ENCODE data around the gene SSH2. TPM values are rescaled to one million over a fixed set of nuclear protein-coding genes. Genes with fewer than 3 reads are reported as not detected.

SSH2 gene
- polyA plus RNA-seq, 1 donor from 2014 or later, result 16.6 TPM

GRCh38 chr17:29821897-29822296 lies 108.1 kb downstream of the SSH2 start:
- TF ChIP-seq SMC3 (conservative IDR thresholded peaks at IDR 0.05; ENCODE audit: poor library complexity) (no peak), EP300 (conservative IDR thresholded peaks at IDR 0.05; ENCODE audit: poor library complexity, severe bottlenecking) (no peak), RAD21 (conservative IDR thresholded peaks at IDR 0.05) (no peak), TAF1 (IDR thresholded peaks at IDR 0.05; ENCODE audit: low read depth) (no peak), CTCF (IDR thresholded peaks at IDR 0.05; ENCODE audit: poor library complexity, severe bottlenecking) (no peak), REST (IDR thresholded peaks at IDR 0.05; ENCODE audit: borderline replicate concordance) (no peak), EZH2 (IDR thresholded peaks at IDR 0.05; ENCODE audit: borderline replicate concordance, insufficient read depth, low read length, poor library complexity, severe bottlenecking) (no peak), POLR2AphosphoS5 (IDR thresholded peaks at IDR 0.05) (no peak), MXI1 (conservative IDR thresholded peaks at IDR 0.05; ENCODE audit: poor library complexity, severe bottlenecking) (no peak)
- no peak overlapping the region for H2AFZ ChIP-seq (ENCODE audit: low read depth, low read length)
- H3K36me3 ChIP-seq (ENCODE audit: insufficient read depth, low read length), result no peaks in the 10 kb centered on the region
- H3K27me3 ChIP-seq (ENCODE audit: insufficient read depth, low read depth, low read length), result no peaks in the 10 kb centered on the region
- H3F3A ChIP-seq (ENCODE audit: insufficient read depth, low read length, poor library complexity, severe bottlenecking), result no peaks in the 10 kb centered on the region
- no peaks in the 10 kb centered on the region for H3K9me2 ChIP-seq (ENCODE audit: insufficient read depth, low read length)
- H3K79me2 ChIP-seq (replicated peaks; ENCODE audit: insufficient read depth, low read length), result no peaks in the 10 kb centered on the region
- H3K27ac ChIP-seq (ENCODE audit: low read length), result no peak overlapping the region
- no peak overlapping the region for H3K4me2 ChIP-seq (ENCODE audit: low read length)
- H4K20me1 ChIP-seq (ENCODE audit: insufficient read depth), result no peaks in the 10 kb centered on the region
- no peak overlapping the region for H3K9ac ChIP-seq (ENCODE audit: low read length)
- no peak overlapping the region for H3K4me3 ChIP-seq (ENCODE audit: low read length)
- no peaks in the 10 kb centered on the region for H3K9me3 ChIP-seq (ENCODE audit: low read length)

- TF ChIP-seq CTCF (IDR thresholded peaks at IDR 0.05; ENCODE audit: poor library complexity, severe bottlenecking) (no peak), TAF1 (IDR thresholded peaks at IDR 0.05; ENCODE audit: low read depth) (no peak), REST (IDR thresholded peaks at IDR 0.05; ENCODE audit: borderline replicate concordance) (no peak), EP300 (conservative IDR thresholded peaks at IDR 0.05; ENCODE audit: poor library complexity, severe bottlenecking) (no peak), POLR2AphosphoS5 (IDR thresholded peaks at IDR 0.05) (no peak), MXI1 (conservative IDR thresholded peaks at IDR 0.05; ENCODE audit: poor library complexity, severe bottlenecking) (no peak), EZH2 (IDR thresholded peaks at IDR 0.05; ENCODE audit: borderline replicate concordance, insufficient read depth, low read length, poor library complexity, severe bottlenecking) (no peak), SMC3 (conservative IDR thresholded peaks at IDR 0.05; ENCODE audit: poor library complexity) (no peak), RAD21 (conservative IDR thresholded peaks at IDR 0.05) (no peak)
- Histone ChIP-seq H3K4me2 (ENCODE audit: low read length) (no peak overlapping the region), H2AFZ (ENCODE audit: low read depth, low read length) (no peak overlapping the region)
Observed at GRCh38 chr17:29820425-29820824, 109.6 kb downstream of the SSH2 start.

More at GRCh38 chr17:29820425-29820824, 109.6 kb downstream of the SSH2 start:
- no peak overlapping the region for H3K4me3 ChIP-seq (ENCODE audit: low read length)
- no peaks in the 10 kb centered on the region for H4K20me1 ChIP-seq (ENCODE audit: insufficient read depth)
- no peaks in the 10 kb centered on the region for H3K9me3 ChIP-seq (ENCODE audit: low read length)
- no peaks in the 10 kb centered on the region for H3F3A ChIP-seq (ENCODE audit: insufficient read depth, low read length, poor library complexity, severe bottlenecking)
- H3K27me3 ChIP-seq (ENCODE audit: insufficient read depth, low read depth, low read length), result no peaks in the 10 kb centered on the region
- no peaks in the 10 kb centered on the region for H3K36me3 ChIP-seq (ENCODE audit: insufficient read depth, low read length)
- no peak overlapping the region for H3K27ac ChIP-seq (ENCODE audit: low read length)
- H3K9me2 ChIP-seq (ENCODE audit: insufficient read depth, low read length), result no peaks in the 10 kb centered on the region
- H3K79me2 ChIP-seq (replicated peaks; ENCODE audit: insufficient read depth, low read length), result no peaks in the 10 kb centered on the region
- no peak overlapping the region for H3K9ac ChIP-seq (ENCODE audit: low read length)

Data from neural cell (in vitro differentiated cells).